HG03342 (cell line): ENCODE results near the gene MBTPS1.
"Not testable (repeated sequence)": the region's sequence is repeated elsewhere in the genome, so short reads cannot be mapped to it uniquely, and the experiment has no call there.

ENCODE experiments used
- ATAC-seq: cut with Tn5 transposase; IDR thresholded peaks from one replicate; pipeline ENCODE4 v1.9.1; 2021; ENCODE audit warnings: mild to moderate bottlenecking, moderate library complexity; ENCODE audit not compliant: unreplicated experiment

MBTPS1 gene

GRCh38 chr16:84137769-84138357 lies 21.1 kb upstream of the MBTPS1 start:
- no peak for ATAC-seq

GRCh38 chr16:84137287-84137686 lies 20.5 kb upstream of the MBTPS1 start:
- ATAC-seq, result no peak

GRCh38 chr16:84136331-84137125 lies 19.8 kb upstream of the MBTPS1 start:
- ATAC-seq, result no peak

- no peak for ATAC-seq
Observed at GRCh38 chr16:84132527-84133285, 16.0 kb upstream of the MBTPS1 start.

- ATAC-seq, result no peak
Observed at GRCh38 chr16:84131117-84131516, 14.4 kb upstream of the MBTPS1 start.

- no peak for ATAC-seq
Observed at GRCh38 chr16:84124257-84125073, 7.7 kb upstream of the MBTPS1 start.

GRCh38 chr16:84121007-84121406 lies 4.3 kb upstream of the MBTPS1 start:
- no peak for ATAC-seq

GRCh38 chr16:84120023-84120422 lies 3.3 kb upstream of the MBTPS1 start:
- no peak for ATAC-seq

- no peak for ATAC-seq
Observed at GRCh38 chr16:84119368-84119767, 2.6 kb upstream of the MBTPS1 start.

- not testable (repeated sequence) for ATAC-seq
Observed at GRCh38 chr16:84118315-84118714, 1.6 kb upstream of the MBTPS1 start.

GRCh38 chr16:84117494-84117843 lies 727 bp upstream of the MBTPS1 start:
- no peak for ATAC-seq

GRCh38 chr16:84115919-84116719 lies 623 bp downstream of the MBTPS1 start:
- ATAC-seq, result peak; percentile 33

GRCh38 chr16:84111949-84112348 lies 4.8 kb downstream of the MBTPS1 start:
- not testable (repeated sequence) for ATAC-seq

- no peak for ATAC-seq
Observed at GRCh38 chr16:84111525-84111924, 5.2 kb downstream of the MBTPS1 start.

- ATAC-seq, result peak; percentile 50
Observed at GRCh38 chr16:84110527-84110926, 6.2 kb downstream of the MBTPS1 start.

- ATAC-seq, result no peak
Observed at GRCh38 chr16:84109598-84110335, 7.0 kb downstream of the MBTPS1 start.

GRCh38 chr16:84107921-84108320 lies 8.8 kb downstream of the MBTPS1 start:
- no peak for ATAC-seq

GRCh38 chr16:84105948-84106740 lies 10.6 kb downstream of the MBTPS1 start:
- ATAC-seq, result no peak
